Upper lobe of left lung (tissue), 6 donors: ENCODE measurements around the gene ZNF705A. TPM values are rescaled to one million over a fixed set of nuclear protein-coding genes. Genes with fewer than 3 reads are reported as not detected.
"Not testable (repeated sequence)": the region's sequence is repeated elsewhere in the genome, so short reads cannot be mapped to it uniquely, and the experiment has no call there.

Experiments
- ATAC-seq, 2 donors: fragments of 200-7000 bp; cut with Tn5 transposase; one replicate each; pipeline ENCODE4 v1.9.1; 2022; ENCODE audit warnings: mild to moderate bottlenecking in 2 of 2, moderate library complexity in 2 of 2; ENCODE audit not compliant: low FRiP score in 2 of 2
- DNase-seq, 2 donors: peaks; one replicate each; pipeline ENCODE4 v3.0.0-alpha.2; 2019 to 2020
- H3K27ac ChIP-seq, 4 donors: fragments of 200-600 bp; sonication (generic); one replicate each; pipeline ENCODE4 v1.5.1; 2016 to 2019
- H3K27me3 ChIP-seq, 4 donors: fragments of 200-600 bp; sonication (generic); one replicate each; pipeline ENCODE4 v1.5.1; 2017 to 2019
- H3K36me3 ChIP-seq, 4 donors: fragments of 200-600 bp; sonication (generic); one replicate each; pipeline ENCODE4 v1.5.1; 2016 to 2019
- H3K4me1 ChIP-seq, 4 donors: fragments of 200-600 bp; sonication (generic); one replicate each; pipeline ENCODE4 v1.5.1; 2018 to 2019
- H3K4me3 ChIP-seq, 4 donors: fragments of 200-600 bp; sonication (generic); one replicate each; pipeline ENCODE4 v1.5.1; 2017 to 2019; ENCODE audit warnings: mild to moderate bottlenecking in 2 of 4, moderate library complexity in 1 of 4
- H3K9me3 ChIP-seq, 4 donors: fragments of 200-600 bp; sonication (generic); one replicate each; pipeline ENCODE4 v1.5.1; 2018 to 2019
- EP300 ChIP-seq, 4 donors: sonication (generic); formaldehyde crosslinking; IDR thresholded peaks; one replicate each; pipeline ENCODE4 v1.5.1; 2017; ENCODE audit warnings: antibody characterized with exemption in 4 of 4, control low read depth in 2 of 4
- POLR2A ChIP-seq, 4 donors: fragments of 450-650 bp; IDR thresholded peaks; one replicate each; pipeline ENCODE4 v1.5.1; 2016 to 2017; ENCODE audit warnings: antibody characterized with exemption in 4 of 4, mild to moderate bottlenecking in 2 of 4
- POLR2AphosphoS5 ChIP-seq, 2 donors: sonication (generic); formaldehyde crosslinking; IDR thresholded peaks; one replicate each; pipeline ENCODE4 v1.5.1; 2017; ENCODE audit warnings: antibody characterized with exemption in 2 of 2
- WGBS, 2 donors: methylation state at CpG; one replicate each; pipeline ENCODE4 v1.1.5; 2017 to 2018; 5-methylcytosine and 5-hydroxymethylcytosine counted together
- total RNA-seq, 6 donors: library from RNA; depleted of rRNA in 4 of 6; stranded (reverse); fragments of >200 nt in 4 of 6; gene quantifications; one replicate each; pipeline versions ENCODE4 v1.1.0 to v1.2.1, GENCODE V29; 2016 to 2021
- TF ChIP-seq, protein P1 (sequence below), 6 experiments: fragments of 450-650 bp in 4 of 6; fragments of 200-600 bp in 2 of 6; sonication (generic) in 2 of 6; IDR thresholded peaks; one replicate each; pipeline ENCODE4 v1.5.1; 2016 to 2019; ENCODE audit warnings: antibody characterized with exemption in 6 of 6
- donor health status: DM: no; HTN: no; CAD: no; lungs with moderate emphysema.
- donor health status: DM: no; HTN: yes; CAD: no; lungs with severe emphysema.

Gene ZNF705A
- total RNA-seq, result not detected

DNA sequence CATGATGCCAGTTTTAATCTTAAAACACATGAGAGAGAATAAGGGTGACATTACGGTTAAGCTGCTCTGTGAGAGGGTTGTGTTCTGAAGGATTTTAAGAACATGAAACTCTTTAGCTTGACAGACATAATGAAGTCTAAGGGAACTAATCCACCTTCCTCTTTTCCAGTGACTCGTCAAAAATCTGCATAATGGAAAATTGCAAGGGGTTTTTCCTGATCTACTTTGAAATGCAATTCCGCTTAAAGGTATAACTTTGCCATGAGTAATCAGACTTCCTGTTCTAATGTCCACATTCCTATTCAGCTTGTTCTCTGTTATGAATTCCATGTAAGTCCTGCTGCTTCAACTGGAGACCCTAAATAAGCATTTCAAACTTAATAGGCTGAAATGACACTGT, at the start of gene ZNF705A:
ZNF705A (plus strand) TSS at position 171 of the 400 bp plus-strand sequence. CDS start 15,611 bp downstream, outside the sequence.
- H3K9me3 ChIP-seq, result no peaks in the 10 kb centered on the region
- no peak for DNase-seq
- H3K4me3 ChIP-seq, result no peak within 1 kb of the TSS
- peak within 1 kb of the TSS; percentile 36 to 75 (median 54) for H3K27ac ChIP-seq
- H3K36me3 ChIP-seq, result no peaks in the 10 kb centered on the region
- H3K4me1 ChIP-seq, result no peaks in the 10 kb centered on the region
- TF ChIP-seq POLR2A (IDR thresholded peaks at IDR 0.05) (no peak), EP300 (IDR thresholded peaks at IDR 0.05) (no peak), POLR2AphosphoS5 (IDR thresholded peaks at IDR 0.05) (no peak)
- TF ChIP-seq, protein P1, sequence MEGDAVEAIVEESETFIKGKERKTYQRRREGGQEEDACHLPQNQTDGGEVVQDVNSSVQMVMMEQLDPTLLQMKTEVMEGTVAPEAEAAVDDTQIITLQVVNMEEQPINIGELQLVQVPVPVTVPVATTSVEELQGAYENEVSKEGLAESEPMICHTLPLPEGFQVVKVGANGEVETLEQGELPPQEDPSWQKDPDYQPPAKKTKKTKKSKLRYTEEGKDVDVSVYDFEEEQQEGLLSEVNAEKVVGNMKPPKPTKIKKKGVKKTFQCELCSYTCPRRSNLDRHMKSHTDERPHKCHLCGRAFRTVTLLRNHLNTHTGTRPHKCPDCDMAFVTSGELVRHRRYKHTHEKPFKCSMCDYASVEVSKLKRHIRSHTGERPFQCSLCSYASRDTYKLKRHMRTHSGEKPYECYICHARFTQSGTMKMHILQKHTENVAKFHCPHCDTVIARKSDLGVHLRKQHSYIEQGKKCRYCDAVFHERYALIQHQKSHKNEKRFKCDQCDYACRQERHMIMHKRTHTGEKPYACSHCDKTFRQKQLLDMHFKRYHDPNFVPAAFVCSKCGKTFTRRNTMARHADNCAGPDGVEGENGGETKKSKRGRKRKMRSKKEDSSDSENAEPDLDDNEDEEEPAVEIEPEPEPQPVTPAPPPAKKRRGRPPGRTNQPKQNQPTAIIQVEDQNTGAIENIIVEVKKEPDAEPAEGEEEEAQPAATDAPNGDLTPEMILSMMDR (IDR thresholded peaks at IDR 0.05), result no peak
- peak in 1 of 2 donors; percentile 42 for ATAC-seq
- H3K27me3 ChIP-seq, result no peaks in the 10 kb centered on the region
- 38 to 67% methylated on average over 3 of the region's 3 CpGs for whole genome bisulfite sequencing, 2 donors

DNA sequence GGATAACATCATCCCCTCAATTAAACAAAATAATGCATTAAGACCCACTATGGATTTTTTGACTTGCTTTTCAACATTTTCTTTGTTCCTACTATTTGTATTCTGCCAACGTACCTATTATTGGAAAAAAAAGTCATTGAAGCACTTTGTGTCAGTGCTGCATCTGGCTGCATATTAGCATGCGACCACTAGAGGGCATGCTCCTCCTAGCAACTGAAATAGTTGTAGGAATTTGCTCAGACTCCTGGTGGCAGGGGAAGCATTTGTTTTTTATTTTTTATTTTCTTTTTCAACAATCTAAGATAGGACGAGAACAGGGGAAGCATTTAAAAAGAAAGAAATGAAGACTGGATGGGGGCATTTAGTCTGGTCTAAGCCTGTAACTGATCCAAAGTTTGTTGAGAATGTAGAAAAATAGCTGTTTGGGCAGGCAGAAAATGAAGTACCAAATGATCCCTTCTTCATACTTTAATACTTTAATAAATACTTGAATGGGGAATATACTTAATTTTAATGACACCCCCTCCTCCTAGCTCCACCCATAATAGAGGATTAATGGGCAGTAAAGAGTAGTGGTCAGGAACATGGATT, 47.9 kb upstream of the ZNF705A start:
- Histone ChIP-seq H3K27me3 (no peaks in the 10 kb centered on the region), H3K9me3 (no peaks in the 10 kb centered on the region), H3K36me3 (peaks cover 0 to 15% (median 0%) of the 10 kb centered on the region in 4 donors), H3K4me1 (no peaks in the 10 kb centered on the region), H3K27ac (peak overlapping the region in 2 of 4 donors; percentile 22 to 44), H3K4me3 (no peak overlapping the region)
- ATAC-seq, result peak; percentile 76 to 89
- WGBS, 2 donors, result 0 to 1% methylated on average over 3 of the region's 3 CpGs
- DNase-seq, result peak in 1 of 2 donors; percentile 70
- TF ChIP-seq, protein P1 (IDR thresholded peaks at IDR 0.05), result peak; percentile 89 to 97 (median 93)
- TF ChIP-seq EP300 (IDR thresholded peaks at IDR 0.05), result no peak
- no peak for TF ChIP-seq POLR2A (IDR thresholded peaks at IDR 0.05)

DNA sequence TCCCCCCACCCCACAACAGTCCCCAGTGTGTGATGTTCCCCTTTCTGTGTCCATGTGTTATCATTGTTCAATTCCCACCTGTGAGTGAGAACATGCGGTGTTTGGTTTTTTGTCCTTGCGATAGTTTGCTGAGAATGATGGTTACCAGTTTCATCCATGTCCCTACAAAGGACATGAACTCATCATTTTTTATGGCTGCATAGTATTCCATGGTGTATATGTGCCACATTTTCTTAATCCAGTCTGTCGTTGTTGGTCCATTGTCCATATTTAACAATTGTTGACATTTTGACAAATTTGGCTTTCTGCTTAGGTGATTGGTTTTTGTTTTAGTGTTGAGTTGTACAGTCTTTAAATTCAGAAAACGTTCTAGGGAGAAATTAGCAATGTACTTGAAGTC, 43.7 kb upstream of the ZNF705A start:
- not testable (repeated sequence) for H3K36me3 ChIP-seq, ATAC-seq, H3K4me1 ChIP-seq, DNase-seq, H3K4me3 ChIP-seq, H3K27me3 ChIP-seq, H3K9me3 ChIP-seq, H3K27ac ChIP-seq
- 96 to 100% methylated on average over 4 of the region's 4 CpGs for WGBS, 2 donors

DNA sequence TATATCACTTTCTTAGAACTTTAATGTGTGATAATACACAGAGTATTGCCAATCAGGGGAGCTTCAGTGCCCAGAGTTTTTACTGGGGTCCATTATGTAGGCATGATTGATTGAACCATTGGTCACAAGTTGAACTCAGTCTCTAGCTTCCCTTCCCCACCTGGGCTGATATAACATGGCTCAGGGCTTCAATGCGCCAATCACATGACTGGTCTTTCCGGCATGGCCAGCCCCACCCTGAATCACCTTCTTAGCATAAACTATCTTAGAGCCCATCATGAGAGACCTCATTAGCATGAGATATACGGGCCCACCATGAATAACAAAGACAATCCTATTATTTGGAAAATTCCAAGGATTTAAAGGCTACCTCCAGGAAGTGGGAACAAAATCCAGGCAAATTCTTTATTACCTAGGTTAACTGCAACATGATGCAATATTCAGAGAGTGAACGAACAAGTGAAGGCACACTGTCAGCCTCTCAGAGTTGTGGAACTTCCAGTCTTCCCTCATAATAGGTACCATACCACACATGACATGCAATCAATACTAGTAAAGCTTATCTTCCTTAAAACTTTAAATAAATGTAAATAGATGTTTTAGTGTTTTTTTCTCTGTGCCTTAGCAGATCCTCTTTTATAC, 36.6 kb upstream of the ZNF705A start:
- Histone ChIP-seq H3K36me3 (no peaks in the 10 kb centered on the region), H3K9me3 (no peaks in the 10 kb centered on the region), H3K27me3 (no peaks in the 10 kb centered on the region), H3K27ac (no peak overlapping the region), H3K4me3 (no peak overlapping the region), H3K4me1 (no peaks in the 10 kb centered on the region)
- TF ChIP-seq, protein P1 (IDR thresholded peaks at IDR 0.05), result no peak
- TF ChIP-seq POLR2A (IDR thresholded peaks at IDR 0.05) (no peak), EP300 (IDR thresholded peaks at IDR 0.05) (no peak), POLR2AphosphoS5 (IDR thresholded peaks at IDR 0.05) (no peak)
- no peak for ATAC-seq
- no peak for DNase-seq
- WGBS, 2 donors, result 92 to 93% methylated on average over 4 of the region's 4 CpGs

DNA sequence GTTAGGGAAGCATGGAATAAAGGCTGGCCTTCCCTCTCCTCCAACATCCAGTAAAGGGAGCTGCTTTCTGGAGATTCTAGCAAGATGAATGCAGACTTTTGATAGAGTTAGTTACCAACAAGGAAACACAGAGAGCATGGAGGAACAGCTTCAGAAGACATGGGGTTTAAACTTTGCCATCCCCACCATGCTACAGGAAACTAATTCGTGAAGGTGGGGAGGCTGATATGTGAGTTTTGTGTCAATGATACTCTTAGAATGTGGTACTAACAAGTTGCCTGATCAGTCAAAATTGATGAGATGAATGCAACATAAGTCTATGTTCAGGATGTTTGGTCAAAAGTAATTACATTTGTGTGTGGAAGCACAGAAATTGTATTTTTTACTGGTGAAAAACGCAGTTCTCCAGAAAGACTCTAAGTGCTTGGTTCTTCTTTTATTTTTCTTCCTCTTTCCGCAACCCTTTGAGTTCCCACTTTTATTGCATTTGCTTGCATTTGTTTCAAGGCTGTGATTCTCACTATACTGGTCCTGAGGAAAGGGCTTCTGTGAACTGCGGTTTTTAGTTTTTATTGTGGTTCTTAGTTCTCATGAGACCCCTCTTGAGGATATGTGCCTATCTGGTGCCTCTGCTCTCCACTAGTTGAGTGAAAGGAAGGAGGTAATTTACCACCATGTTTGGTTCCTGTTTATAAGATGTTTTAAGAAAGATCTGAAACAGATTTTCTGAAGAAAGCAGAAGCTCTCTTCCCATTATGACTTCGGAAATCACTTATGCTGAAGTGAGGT, 33.5 kb upstream of the ZNF705A start, which contains the start of gene CLEC4A:
CLEC4A (plus strand) TSS at position 494 of the 789 bp plus-strand sequence; CDS start at position 756, 262 bp downstream.
- TF ChIP-seq POLR2A (IDR thresholded peaks at IDR 0.05) (no peak), EP300 (IDR thresholded peaks at IDR 0.05) (no peak), POLR2AphosphoS5 (IDR thresholded peaks at IDR 0.05) (no peak)
- TF ChIP-seq, protein P1 (IDR thresholded peaks at IDR 0.05), result no peak

More for the DNA sequence above, 33.5 kb upstream of the ZNF705A start, which contains the start of gene CLEC4A:
- Histone ChIP-seq H3K27ac (peak within 1 kb of the TSS; percentile 3 to 63 (median 55)), H3K4me1 (no peaks in the 10 kb centered on the region), H3K36me3 (no peaks in the 10 kb centered on the region), H3K27me3 (no peaks in the 10 kb centered on the region), H3K4me3 (peak within 1 kb of the TSS in 1 of 4 donors; percentile 27), H3K9me3 (no peaks in the 10 kb centered on the region)
- no peak for DNase-seq
- WGBS, 2 donors, result 52 to 72% methylated on average over 5 of the region's 5 CpGs
- ATAC-seq, result peak in 1 of 2 donors; percentile 51
